GM12872 (cell line): Measurements from ENCODE around the gene HMCN1.

Experiments
- CTCF ChIP-seq: IDR thresholded peaks from 3 replicates; pipeline ENCODE4 v1.5.1; 2011; ENCODE audit warnings: low read depth, mild to moderate bottlenecking, low read length, moderate library complexity; ENCODE audit not compliant: insufficient read depth

HMCN1 gene

GRCh38 chr1:186050360-186050759, 316.2 kb downstream of the HMCN1 start:
- TF ChIP-seq CTCF = no peak

GRCh38 chr1:186054003-186054402, 319.8 kb downstream of the HMCN1 start:
- TF ChIP-seq CTCF = no peak

- no peak for TF ChIP-seq CTCF
These were observed 320.7 kb downstream of the HMCN1 start for GRCh38 chr1:186054932-186055331.

- no peak for TF ChIP-seq CTCF
These were observed 321.7 kb downstream of the HMCN1 start for GRCh38 chr1:186055846-186056245.

GRCh38 chr1:186057086-186057485, 322.9 kb downstream of the HMCN1 start:
- TF ChIP-seq CTCF = no peak

GRCh38 chr1:186059311-186059710, 325.1 kb downstream of the HMCN1 start:
- no peak for TF ChIP-seq CTCF

- TF ChIP-seq CTCF = no peak
These were observed 325.6 kb downstream of the HMCN1 start for GRCh38 chr1:186059752-186060151.

GRCh38 chr1:186060226-186060625, 326.0 kb downstream of the HMCN1 start:
- no peak for TF ChIP-seq CTCF
